GM19455 (cell line): ENCODE measurements around the gene GALNT11.
"Not testable (repeated sequence)": the region's sequence is repeated elsewhere in the genome, so short reads cannot be mapped to it uniquely, and the experiment has no call there.

Experiments used
- ATAC-seq: cut with Tn5 transposase; IDR thresholded peaks from one replicate; pipeline ENCODE4 v1.9.1; 2021; ENCODE audit not compliant: unreplicated experiment

The GALNT11 gene

GRCh38 chr7:152025077-152025936 lies at the start of gene GALNT11:
TSS of gene GALNT11 (plus strand) at chr7:152025674. CDS start at chr7:152094228, 68,554 bp downstream.
- ATAC-seq, result peak; percentile 97

GRCh38 chr7:151978616-151979015 lies 46.9 kb upstream of the GALNT11 start:
- no peak for ATAC-seq

GRCh38 chr7:151981223-151981622 lies 44.3 kb upstream of the GALNT11 start:
- no peak for ATAC-seq

- no peak for ATAC-seq
Measured at GRCh38 chr7:151982806-151983205, 42.7 kb upstream of the GALNT11 start.

GRCh38 chr7:151984612-151985011 lies 40.9 kb upstream of the GALNT11 start:
- no peak for ATAC-seq

- ATAC-seq, result no peak
Measured at GRCh38 chr7:151987748-151988529, 37.5 kb upstream of the GALNT11 start.

GRCh38 chr7:151992375-151992774 lies 33.1 kb upstream of the GALNT11 start:
- ATAC-seq, result no peak

- ATAC-seq, result no peak
Measured at GRCh38 chr7:151993977-151994676, 31.3 kb upstream of the GALNT11 start.

- no peak for ATAC-seq
Measured at GRCh38 chr7:151999424-152000090, 25.9 kb upstream of the GALNT11 start.

- no peak for ATAC-seq
Measured at GRCh38 chr7:152000191-152000590, 25.3 kb upstream of the GALNT11 start.

- ATAC-seq, result no peak
Measured at GRCh38 chr7:152006336-152006735, 19.1 kb upstream of the GALNT11 start.

GRCh38 chr7:152011860-152012259 lies 13.6 kb upstream of the GALNT11 start:
- no peak for ATAC-seq

GRCh38 chr7:152013230-152013629 lies 12.2 kb upstream of the GALNT11 start:
- no peak for ATAC-seq

GRCh38 chr7:152013974-152014373 lies 11.5 kb upstream of the GALNT11 start:
- ATAC-seq, result no peak

- no peak for ATAC-seq
Measured at GRCh38 chr7:152014722-152015121, 10.8 kb upstream of the GALNT11 start.

- ATAC-seq, result no peak
Measured at GRCh38 chr7:152015600-152015999, 9.9 kb upstream of the GALNT11 start.

GRCh38 chr7:152016947-152017346 lies 8.5 kb upstream of the GALNT11 start:
- no peak for ATAC-seq

GRCh38 chr7:152017683-152018082 lies 7.8 kb upstream of the GALNT11 start:
- ATAC-seq, result not testable (repeated sequence)

- ATAC-seq, result not testable (repeated sequence)
Measured at GRCh38 chr7:152021740-152022139, 3.7 kb upstream of the GALNT11 start.

GRCh38 chr7:152025937-152026890 lies 740 bp downstream of the GALNT11 start:
- no peak for ATAC-seq
